Immature natural killer cell (primary cell): ENCODE data around the gene BICDL2. TPM values are rescaled to one million over a fixed set of nuclear protein-coding genes. Genes with fewer than 3 reads are reported as not detected.
A peak's percentile ranks its signal among the peaks of the same experiment; 100 is the strongest.

Experiments
- DNase-seq, 3 donors: peaks; one replicate each; pipeline ENCODE4 v3.0.0; 2022; ENCODE audit warnings: mixed read lengths in 1 of 3
- H3K27ac Mint-ChIP-seq, 6 donors: one replicate each; pipeline ENCODE4 v1.8.0; 2020; ENCODE audit warnings: mixed read lengths in 6 of 6, mild to moderate bottlenecking in 5 of 6, inconsistent platforms in 4 of 6, moderate library complexity in 3 of 6
- H3K27me3 Mint-ChIP-seq, 3 donors: one replicate each; pipeline ENCODE4 v1.8.0; 2020 to 2021; ENCODE audit warnings: low read depth in 3 of 3, mild to moderate bottlenecking in 3 of 3, mixed read lengths in 3 of 3, moderate library complexity in 3 of 3, inconsistent platforms in 1 of 3
- H3K36me3 Mint-ChIP-seq, 3 donors: one replicate each; pipeline ENCODE4 v1.8.0; 2020; ENCODE audit warnings: mixed read lengths in 3 of 3, inconsistent platforms in 2 of 3, mild to moderate bottlenecking in 2 of 3
- H3K4me1 Mint-ChIP-seq, 2 donors: one replicate each; pipeline ENCODE4 v1.8.0; 2020; ENCODE audit warnings: inconsistent platforms in 2 of 2, mild to moderate bottlenecking in 2 of 2, mixed read lengths in 2 of 2, moderate library complexity in 1 of 2
- H3K4me3 Mint-ChIP-seq, 5 donors: one replicate each; pipeline ENCODE4 v1.8.0; 2020; ENCODE audit warnings: mild to moderate bottlenecking in 5 of 5, mixed read lengths in 5 of 5, inconsistent platforms in 3 of 5, moderate library complexity in 3 of 5
- H3K9me3 Mint-ChIP-seq, 6 donors: one replicate each; pipeline ENCODE4 v1.8.0; 2020; ENCODE audit warnings: mild to moderate bottlenecking in 6 of 6, mixed read lengths in 6 of 6, inconsistent platforms in 4 of 6, moderate library complexity in 3 of 6
- polyA plus RNA-seq, 3 donors: library from polyadenylated mRNA; unstranded; fragments of 300-500 nt; fragmentation: Illumina TruSeq; gene quantifications; one replicate each; pipeline ENCODE4 v1.2.3, GENCODE V29; 2021

Gene BICDL2
- polyA plus RNA-seq, 3 donors from 2014 or later = not detected

DNA sequence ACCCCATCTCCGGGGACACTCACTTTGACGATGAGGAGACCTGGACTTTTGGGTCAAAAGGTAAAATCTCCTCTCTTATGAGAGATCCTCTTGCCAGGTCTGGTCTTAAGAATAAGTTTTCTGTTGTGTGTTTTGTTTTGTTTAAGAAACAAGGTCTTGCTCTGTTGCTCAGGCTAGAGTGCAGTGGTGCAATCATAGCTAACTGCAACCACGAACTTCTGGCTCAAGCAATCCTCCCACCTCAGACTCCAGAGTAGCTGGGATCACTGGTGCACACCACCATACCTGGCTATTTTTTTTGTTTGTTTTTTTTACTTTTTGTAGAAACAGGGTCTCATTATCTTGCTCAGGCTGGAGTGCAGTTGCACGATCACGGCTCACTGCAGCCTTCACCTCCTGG, 13.7 kb upstream of the BICDL2 start:
- Mint-ChIP-seq H3K36me3 (peaks cover 6 to 17% (median 7%) of the 10 kb centered on the region in 3 donors), H3K4me1 (peaks cover 49% of the 10 kb centered on the region in 2 donors), H3K27ac (no peak overlapping the region), H3K4me3 (no peak overlapping the region), H3K27me3 (peaks cover 7 to 12% (median 9%) of the 10 kb centered on the region in 3 donors), H3K9me3 (no peaks in the 10 kb centered on the region)
- DNase-seq = no peak

DNA sequence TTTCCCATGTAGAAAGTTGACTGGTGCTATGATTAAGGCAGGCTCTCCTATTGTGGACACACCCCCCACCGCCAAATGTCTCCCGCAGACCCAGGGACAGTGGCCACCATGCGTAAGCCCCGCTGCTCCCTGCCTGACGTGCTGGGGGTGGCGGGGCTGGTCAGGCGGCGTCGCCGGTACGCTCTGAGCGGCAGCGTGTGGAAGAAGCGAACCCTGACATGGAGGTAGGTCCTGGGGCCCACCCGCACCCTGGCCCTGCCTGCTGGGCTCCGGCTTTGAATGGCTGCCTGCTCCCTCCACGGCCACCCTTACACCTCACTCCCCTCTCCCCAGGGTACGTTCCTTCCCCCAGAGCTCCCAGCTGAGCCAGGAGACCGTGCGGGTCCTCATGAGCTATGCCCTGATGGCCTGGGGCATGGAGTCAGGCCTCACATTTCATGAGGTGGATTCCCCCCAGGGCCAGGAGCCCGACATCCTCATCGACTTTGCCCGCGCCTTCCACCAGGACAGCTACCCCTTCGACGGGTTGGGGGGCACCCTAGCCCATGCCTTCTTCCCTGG, 13.3 kb upstream of the BICDL2 start:
- peaks cover 49% of the 10 kb centered on the region in 2 donors for H3K4me1 Mint-ChIP-seq
- H3K36me3 Mint-ChIP-seq = peaks cover 4 to 12% (median 6%) of the 10 kb centered on the region in 3 donors
- no peak overlapping the region for H3K4me3 Mint-ChIP-seq
- no peak for DNase-seq
- no peaks in the 10 kb centered on the region for H3K9me3 Mint-ChIP-seq
- H3K27me3 Mint-ChIP-seq = peaks cover 11 to 16% (median 14%) of the 10 kb centered on the region in 3 donors
- no peak overlapping the region for H3K27ac Mint-ChIP-seq

DNA sequence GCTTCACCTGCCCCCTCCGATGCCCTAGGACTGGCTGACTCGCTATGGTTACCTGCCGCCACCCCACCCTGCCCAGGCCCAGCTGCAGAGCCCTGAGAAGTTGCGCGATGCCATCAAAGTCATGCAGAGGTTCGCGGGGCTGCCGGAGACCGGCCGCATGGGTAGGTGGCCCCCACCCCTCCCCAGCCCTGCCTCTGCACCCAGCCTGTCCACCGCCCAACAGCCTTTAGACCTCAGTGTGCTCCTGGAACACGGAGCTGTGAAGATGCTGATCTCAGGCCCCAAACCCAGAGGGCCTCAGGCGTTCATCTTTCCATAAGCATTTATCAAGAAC, 10.6 kb upstream of the BICDL2 start:
- H3K27ac Mint-ChIP-seq = no peak overlapping the region
- DNase-seq = no peak
- no peaks in the 10 kb centered on the region for H3K9me3 Mint-ChIP-seq
- peaks cover 0 to 4% (median 0%) of the 10 kb centered on the region in 3 donors for H3K36me3 Mint-ChIP-seq
- H3K4me3 Mint-ChIP-seq = peak overlapping the region in 3 of 5 donors; percentile 20 to 63 (median 55)
- H3K27me3 Mint-ChIP-seq = peaks cover 22 to 29% (median 27%) of the 10 kb centered on the region in 3 donors
- H3K4me1 Mint-ChIP-seq = peaks cover 37 to 39% of the 10 kb centered on the region in 2 donors

DNA sequence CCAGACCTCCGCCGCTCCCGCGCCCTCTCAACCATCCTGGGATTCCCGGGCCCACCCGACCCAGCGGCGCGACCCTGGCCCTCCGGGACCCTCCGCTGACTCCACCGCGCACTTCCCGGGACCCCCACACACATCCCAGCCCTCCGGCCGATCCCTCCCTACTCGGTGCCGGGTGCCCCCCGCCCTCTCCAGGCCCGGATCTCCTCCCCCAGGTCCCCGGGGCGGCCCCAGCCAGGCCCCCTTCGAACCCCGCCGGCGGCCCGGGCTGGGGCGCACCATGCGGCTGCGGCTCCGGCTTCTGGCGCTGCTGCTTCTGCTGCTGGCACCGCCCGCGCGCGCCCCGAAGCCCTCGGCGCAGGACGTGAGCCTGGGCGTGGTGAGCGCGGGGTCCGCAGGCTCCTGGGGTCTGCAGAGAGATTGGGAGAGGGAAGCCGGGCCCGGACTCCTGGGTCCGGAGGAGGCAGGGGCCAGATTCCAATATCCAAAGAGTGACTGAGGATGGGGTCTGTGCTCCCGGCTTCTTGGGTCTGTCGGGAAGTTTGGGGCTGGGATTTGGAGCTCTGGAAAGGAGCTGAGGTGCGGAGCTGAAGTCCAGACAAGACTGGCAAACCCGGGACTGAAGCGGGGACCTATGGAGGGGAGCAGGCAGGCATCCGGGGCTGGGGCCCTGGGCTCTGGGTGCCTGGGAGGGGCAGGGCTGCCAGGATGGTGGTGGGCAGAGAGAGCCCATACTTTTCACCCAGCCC, 10.1 kb upstream of the BICDL2 start:
- no peaks in the 10 kb centered on the region for H3K9me3 Mint-ChIP-seq
- H3K27ac Mint-ChIP-seq = no peak overlapping the region
- peaks cover 32 to 35% of the 10 kb centered on the region in 2 donors for H3K4me1 Mint-ChIP-seq
- H3K4me3 Mint-ChIP-seq = peak overlapping the region in 4 of 5 donors; percentile 18 to 54 (median 41)
- DNase-seq = no peak
- H3K36me3 Mint-ChIP-seq = no peaks in the 10 kb centered on the region
- H3K27me3 Mint-ChIP-seq = peaks cover 22 to 29% (median 29%) of the 10 kb centered on the region in 3 donors

DNA sequence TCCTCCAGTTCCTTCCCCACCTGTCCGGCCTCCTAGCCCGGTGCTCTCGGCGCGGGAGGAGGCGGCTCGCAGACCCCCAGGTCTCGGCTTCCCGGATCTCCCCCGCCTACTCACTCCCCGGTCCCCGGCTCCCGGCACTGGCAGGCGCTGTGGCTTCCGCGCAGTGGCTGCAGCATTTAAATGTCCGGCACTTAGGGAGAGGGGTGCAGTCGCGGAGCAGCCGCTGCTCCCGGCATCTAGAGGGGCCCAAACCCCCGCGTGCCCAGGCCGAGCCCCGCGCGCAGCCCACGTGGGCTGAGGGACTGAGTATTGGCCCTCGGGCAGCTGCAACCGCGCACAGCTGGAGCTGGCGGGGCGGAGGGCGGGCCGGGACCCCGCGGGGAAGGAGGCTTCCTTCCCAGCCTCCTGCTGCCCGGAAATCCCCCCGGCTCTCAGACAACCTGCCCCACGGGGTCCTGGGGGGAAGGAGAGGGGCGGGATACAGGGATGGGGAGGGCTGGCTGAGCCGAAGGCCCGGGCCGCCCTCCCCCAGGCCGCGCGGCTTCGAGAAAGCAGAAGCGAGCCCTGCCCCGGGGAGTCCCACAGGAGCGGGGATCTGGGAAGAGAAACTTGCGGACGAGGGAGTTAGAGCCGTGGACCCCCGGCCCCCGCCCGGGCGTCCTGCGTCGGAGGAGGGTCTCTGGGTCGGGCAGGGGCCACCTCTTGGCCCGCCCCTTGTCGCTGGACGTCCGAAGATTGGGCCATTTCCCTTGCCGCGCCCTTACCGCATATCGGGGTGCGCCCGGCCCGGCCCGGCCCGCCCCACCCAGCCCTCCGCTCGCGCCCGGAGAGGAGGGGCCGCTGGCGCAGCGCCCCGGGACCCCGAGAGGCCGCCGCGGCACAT, 9.3 kb upstream of the BICDL2 start, which contains the start of gene MMP25:
Gene MMP25, plus strand, starts transcription at position 804 of the 883 bp plus-strand sequence. CDS start 357 bp downstream, outside the sequence.
- H3K36me3 Mint-ChIP-seq = no peaks in the 10 kb centered on the region
- no peaks in the 10 kb centered on the region for H3K9me3 Mint-ChIP-seq
- H3K4me3 Mint-ChIP-seq = peak within 1 kb of the TSS; percentile 62 to 80 (median 76)
- H3K4me1 Mint-ChIP-seq = peaks cover 26 to 30% of the 10 kb centered on the region in 2 donors
- H3K27me3 Mint-ChIP-seq = peaks cover 22 to 32% (median 29%) of the 10 kb centered on the region in 3 donors
- no peak within 1 kb of the TSS for H3K27ac Mint-ChIP-seq
- no peak for DNase-seq

DNA sequence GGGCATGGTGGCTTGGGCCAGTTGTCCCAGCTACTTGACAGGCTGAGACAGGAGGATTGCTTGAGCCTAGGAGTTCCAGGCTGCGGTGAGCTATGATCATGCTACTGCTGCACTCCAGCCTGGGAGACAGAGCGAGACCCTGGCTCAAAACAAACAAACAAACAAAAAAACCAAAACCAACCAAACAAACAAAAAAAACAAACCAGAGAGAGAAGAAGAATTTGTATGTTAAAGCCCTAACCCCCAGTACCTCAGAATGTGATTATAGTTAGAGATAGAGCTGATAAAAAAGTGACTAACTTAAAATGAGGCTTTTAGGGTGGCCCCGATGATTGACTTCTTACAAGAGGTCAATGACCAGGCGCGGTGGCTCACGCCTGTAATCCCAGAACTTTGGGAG, 8.0 kb upstream of the BICDL2 start:
- Mint-ChIP-seq H3K27me3 (peaks cover 25 to 30% (median 29%) of the 10 kb centered on the region in 3 donors), H3K27ac (no peak overlapping the region), H3K4me3 (peak overlapping the region; percentile 62 to 80 (median 76)), H3K36me3 (no peaks in the 10 kb centered on the region), H3K4me1 (peaks cover 19 to 23% of the 10 kb centered on the region in 2 donors), H3K9me3 (no peaks in the 10 kb centered on the region)
- no peak for DNase-seq

DNA sequence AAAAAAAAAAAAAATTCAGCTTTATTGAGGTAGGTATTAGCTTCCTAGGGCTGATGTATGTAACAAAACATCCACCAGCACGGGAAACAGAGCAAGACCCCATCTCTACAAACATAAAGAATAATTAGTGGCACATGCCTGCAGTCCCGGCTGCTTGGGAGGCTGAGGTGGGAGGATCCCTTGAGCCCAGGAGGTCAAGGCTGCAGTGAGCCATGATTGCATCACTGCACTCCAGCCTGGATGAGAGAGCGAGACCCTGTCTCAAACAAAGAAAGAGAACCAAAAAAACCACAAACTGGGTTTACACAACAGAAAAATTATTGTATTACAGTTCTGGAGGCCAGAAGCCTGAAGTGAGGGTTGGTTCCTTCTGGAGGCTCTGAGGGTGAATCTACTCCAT, 5.6 kb upstream of the BICDL2 start:
- Mint-ChIP-seq H3K4me1 (peaks cover 12 to 15% of the 10 kb centered on the region in 2 donors), H3K36me3 (no peaks in the 10 kb centered on the region), H3K27ac (no peak overlapping the region), H3K27me3 (peaks cover 21 to 26% (median 22%) of the 10 kb centered on the region in 3 donors), H3K9me3 (no peaks in the 10 kb centered on the region), H3K4me3 (no peak overlapping the region)
- DNase-seq = no peak

DNA sequence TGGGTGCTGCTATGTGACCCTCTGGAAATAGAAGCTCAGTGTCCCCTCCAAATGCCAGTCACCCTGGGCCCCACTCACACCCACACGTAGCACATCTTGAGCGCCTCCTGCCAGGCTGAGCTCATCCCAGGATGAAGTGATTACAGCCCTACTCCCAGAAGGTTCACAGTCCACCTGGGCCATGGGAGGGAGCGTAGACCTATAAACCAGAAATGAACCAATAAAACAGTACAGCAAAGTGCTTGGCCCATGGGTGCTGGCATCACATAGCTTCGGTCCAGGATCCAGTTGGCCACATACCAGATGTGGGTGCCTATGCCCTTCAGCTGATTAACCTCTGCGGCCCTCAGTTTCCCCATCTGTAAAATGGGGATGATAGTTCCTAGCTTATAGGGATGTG, 2.2 kb upstream of the BICDL2 start:
- Mint-ChIP-seq H3K4me3 (no peak overlapping the region), H3K36me3 (no peaks in the 10 kb centered on the region), H3K9me3 (no peaks in the 10 kb centered on the region), H3K27ac (no peak overlapping the region), H3K27me3 (peaks cover 15 to 34% (median 21%) of the 10 kb centered on the region in 3 donors), H3K4me1 (peaks cover 0 to 2% of the 10 kb centered on the region in 2 donors)
- no peak for DNase-seq

DNA sequence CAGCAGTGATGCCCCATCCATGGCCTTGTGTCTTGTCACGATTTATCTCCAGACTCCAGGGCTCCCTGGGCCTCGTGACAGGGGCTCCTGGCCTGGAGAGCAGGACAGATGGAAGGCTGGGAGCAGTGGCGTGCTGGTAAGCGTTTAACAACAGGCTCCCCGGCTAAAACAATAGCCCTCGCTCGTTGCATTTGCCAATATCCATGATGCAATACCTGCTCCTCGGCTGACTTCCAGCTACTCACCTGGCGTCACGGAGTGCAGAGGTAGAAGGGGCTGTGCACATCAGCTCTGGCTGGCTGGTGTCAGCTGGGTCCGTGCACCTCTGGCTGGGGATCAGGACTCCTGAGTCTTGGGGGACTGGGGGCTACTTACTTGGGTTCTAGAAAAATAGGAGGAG, 1.5 kb upstream of the BICDL2 start:
- Mint-ChIP-seq H3K27me3 (peaks cover 16 to 32% (median 19%) of the 10 kb centered on the region in 3 donors), H3K4me1 (peaks cover 0 to 2% of the 10 kb centered on the region in 2 donors), H3K9me3 (no peaks in the 10 kb centered on the region), H3K4me3 (no peak overlapping the region), H3K27ac (no peak overlapping the region), H3K36me3 (no peaks in the 10 kb centered on the region)
- no peak for DNase-seq

DNA sequence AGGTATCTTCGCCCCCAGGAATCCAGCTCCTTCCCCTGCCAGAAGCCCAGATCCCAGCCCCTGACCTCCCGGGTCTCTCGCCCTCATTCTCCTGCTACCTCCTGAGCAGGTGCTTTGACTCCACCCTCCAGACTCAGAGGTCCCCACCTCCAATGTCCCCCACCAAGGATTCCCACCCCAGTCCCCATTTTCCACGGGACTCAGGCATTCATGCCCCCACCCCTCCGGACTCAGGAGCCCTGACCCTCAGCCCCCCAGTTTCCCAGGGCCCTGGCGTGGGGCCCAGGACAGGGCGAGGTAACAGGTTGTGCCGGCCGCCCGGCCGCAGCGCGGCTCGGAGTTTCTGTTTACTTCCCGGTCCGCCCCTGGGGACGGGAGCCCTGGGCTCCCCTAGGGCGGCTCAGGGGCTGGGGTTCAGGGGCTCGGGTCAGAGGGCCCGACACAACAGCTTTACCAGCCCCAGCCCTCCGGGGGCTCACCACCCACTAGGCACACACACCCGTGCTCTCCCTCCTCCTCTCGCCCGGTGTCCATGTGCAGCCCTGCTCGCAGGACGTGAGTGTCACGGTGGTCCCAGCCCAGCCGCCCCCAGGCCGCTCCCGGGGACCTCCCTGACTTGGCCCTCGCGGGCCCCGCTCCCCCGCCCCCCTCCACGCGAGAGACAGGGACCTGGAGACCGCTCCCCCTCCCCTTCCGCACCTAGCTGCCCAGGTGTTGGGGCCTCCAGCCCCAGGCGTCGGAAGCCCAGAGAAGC, 595 bp downstream of the BICDL2 start:
- no peak for DNase-seq

DNA sequence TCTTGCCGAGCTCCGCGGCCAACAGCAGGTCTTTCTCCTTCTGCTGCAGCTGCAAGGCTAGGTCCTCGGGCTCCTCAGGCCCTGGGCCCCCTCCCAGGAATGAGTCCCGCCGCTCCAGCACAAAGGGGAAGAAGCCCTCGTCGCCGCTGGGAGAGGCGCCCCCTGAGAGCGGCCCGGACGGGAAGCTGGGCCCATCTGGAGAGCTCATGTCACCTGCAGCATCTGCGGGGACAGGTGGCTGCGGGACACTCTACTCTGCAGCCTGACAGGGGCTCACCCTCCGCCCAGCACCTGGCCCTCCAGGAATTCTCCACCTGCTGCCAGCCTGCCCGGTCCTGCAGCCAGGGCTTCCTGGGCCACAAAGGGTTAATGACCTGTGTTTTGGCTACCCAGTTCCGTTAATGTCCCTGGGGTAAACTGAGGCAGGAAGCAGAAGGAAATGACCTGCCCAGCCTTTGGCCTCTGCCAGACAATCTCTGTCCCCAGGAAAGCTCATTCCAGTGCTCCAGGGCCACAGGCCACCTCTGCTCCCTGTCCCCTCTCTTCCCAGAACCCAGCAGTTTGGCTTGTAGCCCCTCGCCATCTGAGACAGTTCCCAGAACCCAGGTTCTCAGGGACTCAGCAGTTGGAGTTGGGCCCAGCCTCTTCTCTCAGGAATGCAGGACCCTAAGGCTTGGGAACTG, 1.3 kb downstream of the BICDL2 start:
- H3K4me3 Mint-ChIP-seq = no peak overlapping the region
- peaks cover 0 to 1% (median 0%) of the 10 kb centered on the region in 6 donors for H3K9me3 Mint-ChIP-seq
- peaks cover 22 to 39% (median 25%) of the 10 kb centered on the region in 3 donors for H3K27me3 Mint-ChIP-seq
- DNase-seq = no peak
- peaks cover 0 to 2% of the 10 kb centered on the region in 2 donors for H3K4me1 Mint-ChIP-seq
- H3K36me3 Mint-ChIP-seq = no peaks in the 10 kb centered on the region
- H3K27ac Mint-ChIP-seq = no peak overlapping the region

More for the DNA sequence above, 595 bp downstream of the BICDL2 start:
- peaks cover 0 to 2% of the 10 kb centered on the region in 2 donors for H3K4me1 Mint-ChIP-seq
- H3K9me3 Mint-ChIP-seq = peaks cover 0 to under 1% (median 0%) of the 10 kb centered on the region in 6 donors
- no peak overlapping the region for H3K4me3 Mint-ChIP-seq
- H3K27ac Mint-ChIP-seq = no peak overlapping the region
- no peaks in the 10 kb centered on the region for H3K36me3 Mint-ChIP-seq
- peaks cover 21 to 39% (median 25%) of the 10 kb centered on the region in 3 donors for H3K27me3 Mint-ChIP-seq

DNA sequence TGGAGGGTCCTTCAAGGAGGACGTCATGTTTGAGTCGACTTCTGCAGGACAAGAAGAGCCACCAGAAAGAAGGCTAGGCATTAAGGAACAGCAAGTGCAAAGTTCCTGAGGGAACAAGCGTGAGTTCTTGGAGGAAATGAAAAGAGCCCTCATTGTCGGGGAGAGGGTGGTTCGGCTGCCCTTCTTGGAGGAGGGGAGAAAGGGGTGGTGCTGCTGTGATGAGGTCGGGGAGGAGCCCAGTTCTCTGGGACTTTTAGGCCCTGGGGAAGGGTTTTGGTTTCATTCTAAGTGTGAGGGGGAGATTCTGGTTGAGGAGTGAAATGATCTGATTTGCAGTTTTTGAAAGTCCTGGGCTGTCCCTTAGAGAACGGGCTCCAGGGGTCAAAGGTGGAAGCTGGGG, 4.1 kb downstream of the BICDL2 start:
- H3K4me3 Mint-ChIP-seq = no peak overlapping the region

More for the DNA sequence above, 4.1 kb downstream of the BICDL2 start:
- peaks cover 0 to 4% (median 0%) of the 10 kb centered on the region in 3 donors for H3K36me3 Mint-ChIP-seq
- H3K9me3 Mint-ChIP-seq = peaks cover 0 to 1% (median 0%) of the 10 kb centered on the region in 6 donors
- H3K27ac Mint-ChIP-seq = no peak overlapping the region
- H3K27me3 Mint-ChIP-seq = peaks cover 22 to 41% (median 25%) of the 10 kb centered on the region in 3 donors
- no peak for DNase-seq
- H3K4me1 Mint-ChIP-seq = peaks cover 6 to 14% of the 10 kb centered on the region in 2 donors
